Measurements from ENCODE around the gene SNX25.

Gene SNX25

GRCh38 chr4:185341377-185341776 is 132.0 kb downstream of the SNX25 start (continued):
- TF ChIP-seq PRDM2 (tag by site-specific recombination; IDR thresholded peaks at IDR 0.05; ENCODE audit: borderline replicate concordance) (no peak), ZFHX2 (tag by site-specific recombination; conservative IDR thresholded peaks at IDR 0.05) (no peak), ZNF335 (tag by site-specific recombination; conservative IDR thresholded peaks at IDR 0.05) (no peak), ZNF426 (tag by site-specific recombination; IDR thresholded peaks at IDR 0.05) (no peak)

- POLR2A ChIA-PET, result no interaction called here
- no peak overlapping the region for H3K4me3 ChIP-seq (ENCODE audit: low read depth, low read length)
- CTCF ChIA-PET, result no interaction called here
- no peaks in the 10 kb centered on the region for H3K4me1 ChIP-seq (ENCODE audit: control insufficient read depth, insufficient read depth, low read length)
- H3K9me3 ChIP-seq (ENCODE audit: control insufficient read depth, insufficient read depth, low read depth, low read length), result no peaks in the 10 kb centered on the region
- peaks cover 6 to 66% of the 10 kb centered on the region in 2 experiments; a peak in 2 of 3 replicates for H3K36me3 ChIP-seq (ENCODE audit: control insufficient read depth in 2 of 2, insufficient read depth in 1 of 2, low read length in 2 of 2)
- no peak overlapping the region for H3K27ac ChIP-seq (ENCODE audit: extremely low read depth, low read depth, low read length)
- TF ChIP-seq ZNF324 (tag by site-specific recombination; IDR thresholded peaks at IDR 0.05) (no peak), ZNF785 (tag by site-specific recombination; IDR thresholded peaks at IDR 0.05) (no peak), ZNF169 (tag by site-specific recombination; IDR thresholded peaks at IDR 0.05) (no peak)
These were observed 132.4 kb downstream of the SNX25 start for GRCh38 chr4:185341841-185342240.

- no peak overlapping the region for H3K4me3 ChIP-seq (ENCODE audit: low read depth, low read length)
- H3K27ac ChIP-seq (ENCODE audit: extremely low read depth, low read depth, low read length), result no peak overlapping the region
- TF ChIP-seq ZNF398 (tag by site-specific recombination; IDR thresholded peaks at IDR 0.05) (no peak), OSR2 (tag by site-specific recombination; IDR thresholded peaks at IDR 0.05) (no peak), GFI1B (tag by site-specific recombination; IDR thresholded peaks at IDR 0.05) (no peak)
- ChIA-PET CTCF (no interaction called here), POLR2A (no interaction called here)
- H3K9me3 ChIP-seq (ENCODE audit: control insufficient read depth, insufficient read depth, low read depth, low read length), result no peaks in the 10 kb centered on the region
- peaks cover 14 to 80% of the 10 kb centered on the region in 2 experiments; a peak in 2 of 3 replicates for H3K36me3 ChIP-seq (ENCODE audit: control insufficient read depth in 2 of 2, insufficient read depth in 1 of 2, low read length in 2 of 2)
- no peaks in the 10 kb centered on the region for H3K4me1 ChIP-seq (ENCODE audit: control insufficient read depth, insufficient read depth, low read length)
These were observed 134.6 kb downstream of the SNX25 start for GRCh38 chr4:185343726-185344581.
